Ovary (tissue), 3 donors: ENCODE data around the gene CNGA4.

ENCODE experiments used
- POLR2A ChIP-seq: fragments of 450-650 bp; IDR thresholded peaks from one replicate; pipeline ENCODE4 v1.6.1; 2017; ENCODE audit warnings: antibody characterized with exemption, mild to moderate bottlenecking, moderate library complexity
- TF ChIP-seq, protein P1 (sequence below), 3 donors: fragments of 450-650 bp in 2 of 3; fragments of 200-600 bp in 1 of 3; IDR thresholded peaks; one replicate each; pipeline versions ENCODE4 v1.5.1 to v1.8.0; 2016 to 2022; ENCODE audit warnings: antibody characterized with exemption in 3 of 3, mild to moderate bottlenecking in 1 of 3
- donor health status: DM: no; HTN: no; CAD: no.

DNA sequence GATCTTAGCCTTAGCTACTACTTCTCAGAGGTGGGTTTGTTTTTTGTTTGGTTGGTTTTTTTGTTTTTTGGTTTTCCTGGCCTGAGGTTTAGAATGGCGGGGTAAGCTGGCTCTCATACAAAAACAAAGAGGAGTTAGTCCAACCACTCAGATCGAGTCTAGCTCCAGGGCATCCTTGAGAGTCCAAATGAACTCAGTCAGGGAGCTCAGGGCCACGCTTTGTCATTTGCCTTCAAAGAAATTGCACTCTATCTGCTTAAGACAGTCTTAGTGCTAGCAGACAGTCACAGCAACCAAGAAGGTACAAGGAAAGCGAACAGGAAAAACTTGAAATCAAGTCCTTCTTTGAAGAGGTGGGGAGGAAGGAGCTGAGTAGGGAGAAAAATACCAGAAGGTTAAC, 22.4 kb upstream of the CNGA4 start:
- no peak for TF ChIP-seq POLR2A
- TF ChIP-seq, protein P1, sequence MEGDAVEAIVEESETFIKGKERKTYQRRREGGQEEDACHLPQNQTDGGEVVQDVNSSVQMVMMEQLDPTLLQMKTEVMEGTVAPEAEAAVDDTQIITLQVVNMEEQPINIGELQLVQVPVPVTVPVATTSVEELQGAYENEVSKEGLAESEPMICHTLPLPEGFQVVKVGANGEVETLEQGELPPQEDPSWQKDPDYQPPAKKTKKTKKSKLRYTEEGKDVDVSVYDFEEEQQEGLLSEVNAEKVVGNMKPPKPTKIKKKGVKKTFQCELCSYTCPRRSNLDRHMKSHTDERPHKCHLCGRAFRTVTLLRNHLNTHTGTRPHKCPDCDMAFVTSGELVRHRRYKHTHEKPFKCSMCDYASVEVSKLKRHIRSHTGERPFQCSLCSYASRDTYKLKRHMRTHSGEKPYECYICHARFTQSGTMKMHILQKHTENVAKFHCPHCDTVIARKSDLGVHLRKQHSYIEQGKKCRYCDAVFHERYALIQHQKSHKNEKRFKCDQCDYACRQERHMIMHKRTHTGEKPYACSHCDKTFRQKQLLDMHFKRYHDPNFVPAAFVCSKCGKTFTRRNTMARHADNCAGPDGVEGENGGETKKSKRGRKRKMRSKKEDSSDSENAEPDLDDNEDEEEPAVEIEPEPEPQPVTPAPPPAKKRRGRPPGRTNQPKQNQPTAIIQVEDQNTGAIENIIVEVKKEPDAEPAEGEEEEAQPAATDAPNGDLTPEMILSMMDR (IDR thresholded peaks at IDR 0.05): no peak
